Measurements from ENCODE around the gene RRBP1. TPM values are rescaled to one million over a fixed set of nuclear protein-coding genes. Genes with fewer than 3 reads are reported as not detected.

Gene RRBP1
- total RNA-seq, 1 donor from 2014 or later: 355 TPM

DNA sequence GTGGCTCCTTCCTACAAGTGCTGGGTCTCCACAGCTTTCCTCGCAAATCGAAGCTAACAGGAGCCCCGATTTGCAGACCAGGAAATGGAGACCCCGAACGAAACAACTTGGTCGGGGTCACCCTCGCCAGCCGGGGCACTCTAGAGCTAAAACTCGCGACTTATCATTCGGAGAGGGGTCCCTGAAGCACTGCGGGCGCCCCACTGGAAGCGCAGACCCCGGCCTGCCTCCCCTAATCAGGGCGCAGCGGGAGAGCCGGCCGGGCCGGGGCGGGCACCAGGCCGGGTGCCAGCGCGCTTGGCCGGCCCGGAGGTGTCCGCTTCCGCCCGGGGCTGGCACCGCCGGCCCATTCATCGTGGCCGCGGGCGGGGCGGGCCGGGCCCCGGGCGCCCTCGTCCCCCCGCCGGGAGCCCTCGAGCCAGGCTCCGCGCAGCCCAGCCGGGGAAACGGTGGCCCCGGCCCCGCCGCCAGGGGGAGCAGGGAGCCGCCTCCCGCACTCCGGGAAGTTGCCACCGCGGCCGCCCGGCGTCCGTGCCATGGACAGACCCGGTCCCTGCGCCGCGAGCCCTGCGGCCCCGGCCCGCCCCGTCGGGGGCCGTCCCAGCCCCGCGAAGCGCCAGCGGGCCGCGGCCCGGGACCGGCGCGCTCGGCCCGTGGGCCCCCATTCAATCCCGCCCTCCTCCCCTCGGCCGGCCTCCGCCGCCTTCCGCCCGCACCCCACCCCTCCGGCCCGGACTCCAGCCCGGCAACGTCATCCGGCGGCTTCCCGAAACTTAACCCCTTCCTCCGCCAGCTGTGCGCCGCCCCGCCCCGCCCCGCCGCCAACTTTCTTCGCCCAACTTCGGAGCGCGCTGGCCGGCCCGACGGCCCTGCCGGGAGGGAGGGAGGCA lies 961 bp downstream of the RRBP1 start:
- DNase-seq (ENCODE audit: low spot score): peak; percentile 81

DNA sequence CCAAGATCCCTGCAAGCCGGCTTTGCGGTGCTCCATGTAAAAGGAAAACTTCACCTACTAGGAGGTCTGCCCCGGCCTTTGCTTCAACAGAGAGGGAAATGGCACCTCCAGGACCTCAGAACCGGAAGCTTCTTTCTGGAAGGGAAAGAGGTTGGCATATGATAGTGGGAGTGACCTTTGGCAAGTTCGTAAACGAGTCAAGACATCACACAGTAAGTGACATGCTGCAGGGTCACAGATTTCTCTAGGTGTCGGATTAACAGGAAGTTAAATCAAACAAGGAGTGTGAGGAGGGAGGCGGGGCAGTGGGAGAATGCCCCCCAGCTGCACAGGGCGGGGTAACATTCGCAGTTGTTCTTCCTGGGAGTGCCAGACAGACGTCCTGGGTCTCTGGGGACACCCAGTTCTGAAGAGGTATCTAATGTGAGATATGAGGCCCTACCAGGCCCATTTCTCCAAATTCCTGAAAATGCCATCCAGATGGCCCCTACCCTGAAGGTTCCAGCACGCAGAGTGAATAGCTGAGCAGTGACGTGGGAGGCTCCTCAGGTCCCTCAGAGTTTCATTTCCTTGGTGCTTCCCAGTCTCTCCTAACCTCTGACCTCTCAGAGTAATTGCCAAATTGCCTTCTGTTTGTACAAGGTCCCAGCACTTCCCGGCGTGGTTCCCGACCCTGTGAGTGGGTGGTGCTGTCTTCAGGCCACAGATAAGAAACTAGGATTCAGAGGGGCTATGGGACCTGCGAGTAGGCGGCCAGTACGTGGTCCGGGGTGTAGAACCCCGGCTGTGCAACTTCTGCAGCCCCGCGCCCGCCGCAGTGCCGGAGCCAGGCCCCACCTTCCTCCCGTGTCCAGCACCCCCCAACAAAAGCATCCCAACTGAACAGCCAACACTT lies 1.9 kb downstream of the RRBP1 start:
- peak; percentile 66 for DNase-seq (ENCODE audit: low spot score)

DNA sequence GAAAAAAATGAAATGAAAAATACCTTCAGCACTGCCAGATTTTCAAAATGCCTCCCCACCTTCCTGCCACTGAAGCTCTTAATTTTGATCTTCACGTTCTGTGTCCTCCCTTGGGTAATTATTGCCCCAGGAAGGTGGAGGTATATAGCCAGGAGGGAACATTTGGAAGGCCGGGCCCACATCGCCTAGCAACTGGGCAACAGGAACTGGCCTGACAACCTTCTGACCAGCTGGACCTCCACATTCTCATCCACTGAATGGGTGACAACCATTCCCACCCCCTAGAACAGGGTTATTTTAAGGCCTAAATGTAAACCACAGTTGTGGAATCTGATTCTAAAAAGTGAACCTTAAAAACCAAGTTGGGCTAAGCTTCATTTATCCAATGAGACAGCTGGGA lies 3.2 kb downstream of the RRBP1 start:
- no peak for DNase-seq (ENCODE audit: low spot score)

DNA sequence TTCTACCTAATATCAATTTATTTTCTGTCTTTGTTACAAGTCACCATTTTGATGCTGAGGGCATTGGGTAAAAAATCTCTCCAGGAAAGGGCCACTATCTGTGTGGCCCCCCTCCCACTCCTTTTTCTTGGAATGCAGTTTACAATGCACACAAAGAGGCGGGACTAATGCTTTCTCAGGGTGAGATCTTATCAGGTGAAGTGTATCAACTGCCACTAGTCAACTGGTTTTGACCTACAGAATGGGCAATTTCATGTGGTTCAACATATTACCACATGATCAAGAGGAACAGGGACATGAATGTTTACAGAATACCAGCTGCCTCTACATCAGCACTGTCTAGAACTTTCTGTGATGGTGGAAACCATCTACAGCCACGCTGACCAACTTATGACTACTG lies 3.7 kb downstream of the RRBP1 start:
- no peak for DNase-seq (ENCODE audit: low spot score)

DNA sequence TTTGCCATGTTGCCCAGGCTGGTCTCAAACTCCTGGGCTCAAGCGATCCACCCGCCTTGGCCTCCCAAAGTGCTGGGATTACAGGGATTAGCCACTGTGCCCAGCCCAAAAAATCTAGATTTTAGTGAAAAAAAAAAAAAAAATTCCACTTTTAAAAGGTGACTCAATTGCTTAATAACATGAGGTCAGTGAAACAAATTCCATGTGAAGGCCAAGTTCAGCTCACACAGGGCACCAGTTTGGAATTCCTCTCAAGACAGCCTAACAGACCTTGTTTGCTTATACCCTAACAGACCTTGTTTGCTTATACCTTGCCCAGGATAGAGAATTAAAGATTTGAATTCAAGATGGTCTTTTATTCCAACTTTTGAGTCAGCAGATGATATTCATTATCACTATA lies 5.1 kb downstream of the RRBP1 start:
- no peak for DNase-seq (ENCODE audit: low spot score)

DNA sequence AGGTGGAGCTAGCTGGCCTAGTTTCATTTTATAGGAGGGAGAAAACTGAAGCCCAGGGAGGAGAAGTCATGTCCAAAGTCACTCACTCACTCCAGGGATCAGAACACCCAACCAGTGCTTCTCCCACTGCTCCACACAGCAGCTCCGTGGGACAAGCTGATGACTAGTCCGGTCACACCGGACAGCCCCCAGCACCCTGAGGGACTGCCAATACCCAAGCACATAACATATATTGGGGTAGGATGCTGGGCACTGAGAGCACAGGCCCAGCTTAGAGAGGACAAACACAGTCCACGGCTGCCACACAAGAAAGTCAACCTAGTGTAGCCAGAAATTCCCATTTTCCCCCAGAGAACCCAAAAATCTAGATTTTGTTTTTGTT lies 5.7 kb downstream of the RRBP1 start:
- no peak for DNase-seq (ENCODE audit: low spot score)

DNA sequence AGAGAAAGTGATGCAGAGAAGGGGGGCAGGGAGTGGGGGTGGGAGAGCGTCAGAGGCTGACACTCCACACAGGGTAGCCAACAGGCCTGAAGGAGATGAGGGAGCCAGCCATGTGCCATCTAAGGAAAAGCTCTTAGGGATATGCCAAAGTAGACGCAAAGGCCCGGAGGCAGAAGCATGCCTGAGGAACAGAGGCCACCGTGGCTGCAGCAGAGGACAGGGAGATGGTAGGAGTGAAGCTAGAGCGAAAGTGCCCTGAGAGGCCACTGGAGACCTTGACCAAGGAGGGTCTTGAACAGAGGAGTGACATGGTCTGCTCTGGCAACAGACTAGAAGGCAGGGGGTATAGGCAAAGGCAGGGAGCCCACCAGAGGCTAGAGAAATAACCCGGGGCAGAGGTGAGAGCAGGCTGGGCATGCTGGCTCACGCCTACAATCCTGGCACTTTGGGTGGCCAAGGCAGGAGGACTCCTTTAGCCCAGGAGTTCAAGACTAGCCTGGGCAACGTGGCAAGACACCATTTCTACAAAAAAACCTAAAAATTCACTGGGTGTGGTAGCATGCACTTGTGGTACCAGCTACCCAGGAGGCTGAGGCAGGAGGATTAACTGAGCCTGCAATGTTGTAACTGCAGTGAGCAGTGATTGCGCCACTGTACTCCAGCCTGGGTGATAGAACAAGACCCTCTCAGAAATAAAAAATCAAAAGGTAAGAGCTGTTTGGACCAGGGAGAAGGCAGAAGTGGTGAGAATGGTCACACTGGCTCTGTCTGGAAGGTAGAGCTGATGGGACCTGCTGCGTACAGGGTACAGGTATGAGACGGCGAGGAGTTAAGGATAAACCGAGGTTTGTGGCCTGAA lies 6.3 kb downstream of the RRBP1 start:
- DNase-seq (ENCODE audit: low spot score): no peak

DNA sequence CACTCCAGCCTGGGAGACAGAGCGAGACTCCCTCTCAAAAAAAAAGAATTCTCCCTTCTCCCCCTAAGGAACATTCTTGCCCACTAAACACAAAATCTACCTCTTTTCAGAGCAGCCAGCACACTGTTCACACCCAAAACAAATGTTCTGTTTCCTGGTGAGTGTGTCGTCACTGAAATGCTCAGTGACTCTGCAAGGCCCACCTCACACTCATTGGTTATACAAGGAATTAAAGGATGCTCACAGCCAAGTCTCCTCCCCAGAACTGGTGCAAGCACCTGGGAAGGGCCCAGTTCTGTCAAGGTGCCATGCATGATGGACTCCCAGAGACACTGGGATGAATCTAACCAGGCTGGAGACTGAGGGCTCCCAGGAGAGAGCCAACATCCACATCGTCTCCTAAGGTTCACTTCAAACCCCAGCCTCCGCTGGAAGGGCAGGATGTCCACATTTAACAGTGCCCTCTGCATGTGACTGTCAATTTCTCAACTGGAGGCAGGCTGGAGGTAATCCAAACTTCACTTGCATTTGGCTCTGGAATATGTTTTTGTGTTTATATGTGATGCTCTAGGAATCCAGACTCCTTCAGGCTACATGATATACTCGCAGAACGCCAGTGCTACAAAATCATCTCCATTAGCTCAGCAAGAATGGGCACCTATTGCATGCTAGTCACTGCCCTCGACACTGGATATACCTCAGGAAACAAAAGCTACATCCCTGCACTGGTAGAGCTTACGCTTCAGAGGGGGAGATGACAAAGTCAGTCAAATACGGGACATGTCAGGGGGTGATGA lies 7.1 kb downstream of the RRBP1 start:
- DNase-seq (ENCODE audit: low spot score): no peak

DNA sequence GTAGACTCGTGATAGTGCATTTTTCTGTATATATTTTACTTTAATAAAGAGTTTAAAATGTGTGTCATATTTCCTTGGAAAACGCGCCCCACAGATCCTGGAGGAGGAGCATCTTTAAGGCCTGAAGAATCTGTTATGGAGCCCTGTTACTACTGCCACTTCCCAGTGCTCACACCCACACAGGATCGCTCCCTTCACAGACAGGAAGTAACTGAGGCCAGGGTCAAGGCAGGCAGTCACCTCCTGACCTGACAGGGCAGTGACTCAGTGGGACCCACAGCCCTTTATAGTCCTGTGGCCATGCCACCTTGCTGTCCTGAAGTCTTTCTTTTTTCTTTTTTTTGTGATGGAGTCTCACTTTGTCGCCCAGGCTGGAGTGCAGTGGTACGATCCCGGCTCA lies 9.0 kb downstream of the RRBP1 start:
- no peak for DNase-seq (ENCODE audit: low spot score)

DNA sequence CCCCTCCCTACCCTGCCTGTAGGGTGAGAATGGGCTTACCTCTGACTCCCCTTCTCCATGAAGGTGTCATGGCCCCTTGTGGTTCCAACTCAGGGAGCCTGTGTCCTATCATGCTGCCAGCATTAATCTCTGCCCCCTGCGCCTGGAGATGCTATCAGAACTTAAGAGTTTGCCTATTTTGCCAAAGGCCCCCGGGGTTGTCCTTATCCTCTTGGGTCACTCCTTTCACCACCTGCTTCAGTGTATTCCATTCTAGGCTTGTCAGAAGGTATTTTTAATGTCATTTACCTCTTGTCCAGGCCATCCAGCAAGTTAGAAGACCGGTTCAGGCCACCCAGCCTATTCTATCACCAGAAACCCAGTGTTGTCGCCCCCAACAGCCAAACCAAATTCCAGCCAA lies 10.5 kb downstream of the RRBP1 start:
- DNase-seq (ENCODE audit: low spot score): no peak

DNA sequence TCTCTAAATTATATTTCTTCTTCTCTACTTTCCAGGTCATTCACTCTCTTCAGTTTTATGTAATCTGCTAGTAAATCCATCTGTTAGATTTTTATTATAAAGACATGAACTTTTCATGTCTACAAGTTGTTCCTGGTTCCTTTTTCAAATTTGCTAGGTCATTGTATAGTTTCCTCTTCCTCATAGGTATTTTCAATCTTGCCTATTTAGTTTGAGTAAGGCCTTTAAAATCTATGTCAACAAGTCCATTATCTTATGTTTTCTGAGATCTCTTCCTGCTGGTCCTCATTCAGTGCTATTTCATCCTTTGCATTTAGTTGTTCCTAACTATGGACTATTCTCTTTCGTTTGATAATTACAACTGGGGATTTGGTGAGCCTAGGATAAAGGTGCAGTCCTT lies 11.0 kb downstream of the RRBP1 start:
- DNase-seq (ENCODE audit: low spot score): no peak

DNA sequence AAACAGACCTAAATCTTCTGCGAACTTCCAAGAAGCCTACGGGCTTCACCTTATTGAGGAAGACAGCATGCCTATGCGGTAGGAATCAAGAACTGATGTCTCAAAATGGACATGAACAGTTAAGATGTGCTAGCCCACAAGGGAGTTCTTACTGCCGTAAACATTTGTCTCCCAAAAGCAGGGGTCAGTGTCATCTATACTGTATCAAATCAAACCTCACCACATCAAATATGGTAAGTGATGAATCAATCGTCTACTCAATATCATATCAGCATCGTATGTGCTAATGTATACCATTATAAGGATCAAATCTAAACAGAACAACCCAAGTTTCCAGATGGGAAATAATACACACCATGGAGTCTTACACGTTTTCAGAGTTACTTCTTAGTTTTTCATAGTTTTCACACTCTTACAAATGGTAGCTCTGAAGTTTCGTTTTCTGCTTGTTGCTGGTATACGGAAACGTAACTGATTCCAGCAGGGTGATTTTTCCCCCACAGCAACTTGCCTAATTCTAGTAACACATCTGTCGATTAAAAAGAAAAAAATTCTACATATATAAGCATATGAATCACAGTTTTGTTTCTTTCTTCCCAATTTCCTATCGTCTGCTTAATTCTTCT lies 12.6 kb downstream of the RRBP1 start:
- no peak for DNase-seq (ENCODE audit: low spot score)

DNA sequence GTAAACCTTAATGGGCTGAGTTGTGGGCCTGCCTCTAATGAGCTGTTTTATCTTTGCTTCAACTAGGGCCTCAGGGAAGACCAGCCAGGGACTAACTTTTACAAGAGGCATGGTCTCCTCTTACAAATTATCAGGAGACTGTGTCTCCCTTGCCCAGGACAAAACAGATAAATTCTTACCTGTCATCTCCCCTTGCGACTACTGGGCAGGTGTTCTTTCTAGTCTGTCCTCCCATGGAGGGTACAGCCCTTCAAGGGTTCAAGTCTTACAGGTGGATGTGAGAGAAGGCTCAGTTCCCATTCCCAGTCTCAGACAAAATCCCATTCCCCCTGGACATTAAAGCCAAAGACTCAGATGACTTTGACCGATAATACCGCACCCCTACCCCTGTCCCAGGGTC lies 13.6 kb downstream of the RRBP1 start:
- DNase-seq (ENCODE audit: low spot score): no peak

DNA sequence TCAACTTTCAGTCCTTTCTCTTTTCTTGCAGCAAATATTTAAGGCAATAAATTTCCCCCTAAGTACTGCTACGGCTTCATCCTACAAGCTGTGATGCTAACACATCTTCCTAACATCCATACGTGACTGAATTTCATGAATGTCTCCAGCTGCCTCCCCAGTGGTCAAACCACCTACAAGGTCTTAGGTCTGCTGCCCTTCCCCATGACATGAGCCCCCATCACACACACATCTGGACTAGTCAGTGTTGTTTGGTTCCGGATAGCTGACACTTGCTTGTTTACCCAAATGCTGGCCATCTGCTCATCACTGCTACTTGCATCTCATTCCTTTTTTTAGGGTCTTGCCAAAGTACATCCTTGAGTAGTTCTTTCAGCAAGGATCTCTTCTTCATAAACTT lies 14.6 kb downstream of the RRBP1 start:
- DNase-seq (ENCODE audit: low spot score): no peak

DNA sequence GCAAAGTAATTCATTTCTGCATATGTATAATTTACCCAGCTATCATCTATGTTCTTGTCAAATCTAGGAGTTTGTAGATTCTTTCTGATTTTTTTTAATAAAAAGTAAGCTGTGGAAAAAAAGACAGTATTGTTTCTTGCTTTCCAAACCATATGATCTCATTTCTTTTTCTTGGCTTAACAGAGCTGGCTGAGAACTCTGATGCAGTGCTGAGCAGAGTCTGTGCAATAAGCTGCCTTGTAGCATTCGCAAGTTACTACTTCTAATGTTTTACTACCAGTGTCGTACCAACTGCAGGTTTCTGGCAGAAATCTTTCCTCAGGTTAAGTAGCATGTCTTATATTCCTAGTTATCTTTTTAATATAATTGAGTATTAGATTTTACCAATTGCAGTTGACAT lies 15.6 kb downstream of the RRBP1 start:
- no peak for DNase-seq (ENCODE audit: low spot score)

DNA sequence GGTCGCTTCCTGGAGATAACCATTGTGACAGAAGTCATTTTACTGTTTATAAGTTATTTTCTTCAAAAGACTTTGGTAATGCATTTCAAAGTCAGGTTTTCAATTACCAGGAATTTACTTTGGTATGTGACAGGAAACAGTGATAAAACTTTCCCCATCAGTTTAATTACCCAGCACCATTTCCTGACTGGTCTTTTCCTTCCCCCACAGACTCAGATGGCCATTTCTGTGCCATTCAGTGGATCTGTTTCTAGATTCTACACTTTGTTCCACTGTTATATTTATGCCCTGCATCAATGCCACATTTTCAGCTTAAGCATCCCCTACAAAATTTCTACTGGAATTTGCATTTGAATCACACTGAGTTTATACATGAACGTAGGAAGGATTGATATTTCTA lies 16.3 kb downstream of the RRBP1 start:
- no peak for DNase-seq (ENCODE audit: low spot score)

DNA sequence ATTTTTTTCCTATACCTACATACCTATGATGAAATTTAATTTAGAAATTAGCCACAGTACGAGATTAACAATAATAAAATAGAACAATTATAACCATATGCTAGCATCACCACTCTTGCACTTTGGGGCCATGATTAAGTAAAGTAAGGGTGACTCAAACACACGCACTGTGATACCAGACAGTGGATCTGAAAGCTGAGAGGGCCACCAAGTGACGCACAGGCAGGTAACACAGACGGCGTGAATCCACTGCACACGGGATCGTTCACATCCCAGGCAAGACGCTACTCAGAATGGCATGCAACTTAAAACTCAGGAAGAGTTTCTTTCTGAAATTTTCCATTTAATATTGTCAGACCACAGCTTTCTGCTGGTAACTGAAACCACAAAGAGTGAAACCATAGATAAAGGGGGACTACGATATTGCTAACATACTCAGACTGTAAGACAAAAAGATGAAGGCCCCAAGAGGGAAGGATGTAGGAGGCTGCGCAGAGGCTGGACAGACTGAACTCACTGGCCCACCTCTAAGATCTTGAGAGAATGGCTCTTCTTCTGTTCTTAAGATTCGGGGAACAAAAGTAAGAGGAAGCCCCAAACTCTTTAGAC lies 17.9 kb downstream of the RRBP1 start:
- no peak for DNase-seq (ENCODE audit: low spot score)

DNA sequence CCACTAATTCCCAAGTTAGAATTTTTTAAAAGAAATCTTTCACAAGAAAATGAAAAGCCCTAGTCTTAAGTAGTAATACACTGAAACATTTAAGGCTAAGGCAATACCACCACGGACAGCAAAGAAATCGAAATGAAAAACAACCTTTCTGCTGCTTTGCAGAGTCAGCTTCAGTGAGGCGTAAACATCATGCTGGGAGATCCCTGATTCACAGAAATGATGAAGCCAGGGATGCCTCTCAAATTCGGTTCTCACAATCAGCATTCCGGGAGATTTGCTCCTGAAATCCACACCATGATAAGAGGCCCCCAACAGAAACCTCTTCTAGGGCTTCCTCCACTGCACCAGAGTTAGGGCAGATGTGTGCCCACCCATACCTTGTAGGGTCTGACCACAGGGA lies 18.6 kb downstream of the RRBP1 start:
- DNase-seq (ENCODE audit: low spot score): no peak

DNA sequence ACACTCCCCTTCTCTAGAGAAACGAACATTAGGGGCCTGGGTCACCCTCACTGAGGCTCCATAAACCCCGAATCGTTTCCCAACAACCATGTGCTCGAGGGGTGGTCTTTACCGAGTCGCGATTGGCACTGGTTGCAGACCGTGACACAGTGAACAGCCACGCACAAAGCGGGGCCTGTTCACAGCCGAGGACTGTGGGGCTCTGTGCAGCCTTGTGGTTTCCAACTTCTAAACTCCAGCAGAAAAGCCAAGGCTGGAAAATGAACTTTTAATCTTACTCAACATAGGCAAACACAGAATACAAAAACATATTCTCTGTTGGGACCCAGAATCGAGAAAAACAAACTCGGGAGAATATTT lies 19.0 kb downstream of the RRBP1 start:
- no peak for DNase-seq (ENCODE audit: low spot score)

DNA sequence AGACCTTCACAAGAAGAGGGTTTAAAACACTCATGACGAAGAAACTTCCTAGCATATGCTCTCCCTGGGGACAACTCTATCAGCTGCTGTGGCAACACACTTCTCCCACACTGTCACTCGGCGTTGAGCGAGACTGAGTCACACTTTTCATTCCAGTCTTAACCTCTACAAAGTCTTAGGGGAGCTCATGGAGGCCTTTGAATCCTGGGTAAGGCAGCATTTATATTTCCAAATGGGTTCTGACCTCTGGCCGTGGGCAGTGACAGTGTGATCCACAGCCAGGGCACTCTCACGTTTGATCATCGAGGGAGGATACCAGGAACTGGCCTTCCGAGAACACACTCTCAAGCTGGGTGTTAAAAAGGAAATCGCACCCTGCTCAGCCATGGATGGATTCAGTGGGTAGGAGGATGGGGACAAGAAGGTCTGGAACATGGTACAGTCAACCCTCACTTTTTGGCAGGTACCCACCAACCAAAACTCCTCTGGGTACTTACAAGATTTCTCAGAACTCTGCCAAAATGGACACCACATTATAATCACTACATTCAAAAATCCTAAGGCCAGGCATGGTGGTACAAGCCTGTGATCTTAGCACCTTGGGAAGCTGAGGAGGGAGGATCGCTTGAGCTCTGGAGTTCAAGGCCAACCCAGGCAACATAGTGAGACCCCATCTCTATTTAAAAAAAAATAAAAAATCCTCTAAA lies 19.6 kb downstream of the RRBP1 start:
- no peak for DNase-seq (ENCODE audit: low spot score)

Data from mucosa of gallbladder (tissue), 1 donor.